Measurements from ENCODE around the gene SH2D3A.
A peak's percentile ranks its signal among the peaks of the same experiment; 100 is the strongest.

Gene SH2D3A

GRCh38 chr19:6718741-6719539, 48.3 kb downstream of the SH2D3A start (continued):
- TF ChIP-seq ZSCAN18 (tag by site-specific recombination; IDR thresholded peaks at IDR 0.05), result no peak

GRCh38 chr19:6718111-6718740, 49.0 kb downstream of the SH2D3A start:
- TF ChIP-seq ZNF157 (tag by site-specific recombination; IDR thresholded peaks at IDR 0.05) (no peak), ZFHX2 (tag by site-specific recombination; conservative IDR thresholded peaks at IDR 0.05) (0 out of 2 replicates have a peak, but pooled peaks have one; percentile 4), ZNF341 (tag by site-specific recombination; IDR thresholded peaks at IDR 0.05; ENCODE audit: low read depth) (peak; percentile 59)
- ChIA-PET POLR2A (no interaction called here), CTCF (interaction anchor here (0.6 kb wide), 1 partner anchor 731 kb away, joined by 4 read pairs; no protein-coding TSS in a partner anchor)
- no peak overlapping the region for H3K4me3 ChIP-seq (ENCODE audit: low read depth, low read length)
- H3K4me1 ChIP-seq (ENCODE audit: control insufficient read depth, insufficient read depth, low read length), result no peaks in the 10 kb centered on the region
- no peak overlapping the region for H3K27ac ChIP-seq (ENCODE audit: extremely low read depth, low read depth, low read length)
- no peaks in the 10 kb centered on the region for H3K36me3 ChIP-seq (ENCODE audit: control insufficient read depth in 2 of 2, insufficient read depth in 1 of 2, low read length in 2 of 2)
- no peaks in the 10 kb centered on the region for H3K9me3 ChIP-seq (ENCODE audit: control insufficient read depth, insufficient read depth, low read depth, low read length)

GRCh38 chr19:6717441-6717971, 49.7 kb downstream of the SH2D3A start:
- ChIA-PET CTCF (no interaction called here), POLR2A (no interaction called here)
- Histone ChIP-seq H3K36me3 (ENCODE audit: control insufficient read depth in 2 of 2, insufficient read depth in 1 of 2, low read length in 2 of 2) (no peaks in the 10 kb centered on the region), H3K9me3 (ENCODE audit: control insufficient read depth, insufficient read depth, low read depth, low read length) (no peaks in the 10 kb centered on the region), H3K4me3 (ENCODE audit: low read depth, low read length) (no peak overlapping the region), H3K4me1 (ENCODE audit: control insufficient read depth, insufficient read depth, low read length) (no peaks in the 10 kb centered on the region), H3K27ac (ENCODE audit: extremely low read depth, low read depth, low read length) (no peak overlapping the region)
- TF ChIP-seq ZNF157 (tag by site-specific recombination; IDR thresholded peaks at IDR 0.05) (peak; percentile 51; the same call in 1 of the 2 replicates), ZBTB21 (tag by site-specific recombination; IDR thresholded peaks at IDR 0.05) (no peak), ZNF2 (tag by site-specific recombination; IDR thresholded peaks at IDR 0.05) (peak; percentile 91), ZNF146 (tag by site-specific recombination; IDR thresholded peaks at IDR 0.05) (peak; percentile 62; the same call in 1 of the 2 replicates), ZNF701 (tag by site-specific recombination; IDR thresholded peaks at IDR 0.05) (peak; percentile 36; the same call in 1 of the 2 replicates), ZNF514 (tag by site-specific recombination; IDR thresholded peaks at IDR 0.05) (peak; percentile 90; the same call in 1 of the 2 replicates), ZFP69B (tag by site-specific recombination; IDR thresholded peaks at IDR 0.05) (0 out of 2 replicates have a peak, but pooled peaks have one; percentile 15), ZSCAN4 (tag by site-specific recombination; IDR thresholded peaks at IDR 0.05) (peak; percentile 87), ZNF148 (tag by site-specific recombination; IDR thresholded peaks at IDR 0.05; ENCODE audit: borderline replicate concordance) (peak; percentile 84; the same call in 1 of the 2 replicates), ZSCAN23 (tag by site-specific recombination; IDR thresholded peaks at IDR 0.05) (no peak; the same call in 1 of the 2 replicates), KLF9 (tag by site-specific recombination; IDR thresholded peaks at IDR 0.05; ENCODE audit: low read depth) (peak; percentile 43; the same call in 1 of the 2 replicates), ZNF670 (tag by site-specific recombination; IDR thresholded peaks at IDR 0.05; ENCODE audit: low read depth) (0 out of 2 replicates have a peak, but pooled peaks have one; percentile 79), ZNF785 (tag by site-specific recombination; IDR thresholded peaks at IDR 0.05) (peak; percentile 95), BCL11B (tag by site-specific recombination; IDR thresholded peaks at IDR 0.05; ENCODE audit: low read depth) (peak; percentile 23; the same call in 1 of the 2 replicates), CTCF (tag by site-specific recombination; IDR thresholded peaks at IDR 0.05) (no peak), KLF17 (tag by site-specific recombination; IDR thresholded peaks at IDR 0.05) (no peak), ZBTB26 (tag by site-specific recombination; optimal IDR thresholded peaks at IDR 0.05) (peak; percentile 16), ZNF266 (tag by site-specific recombination; IDR thresholded peaks at IDR 0.05; ENCODE audit: low read depth) (peak; percentile 31; the same call in 1 of the 2 replicates)

All from HEK293 (cell line).